Gastroesophageal sphincter (tissue), 3 donors: Measurements from ENCODE around the gene TRIO.

Source experiments
- CTCF ChIP-seq, 4 experiments: fragments of 200-600 bp in 2 of 4; fragments of 450-650 bp in 2 of 4; sonication (generic) in 1 of 4; IDR thresholded peaks; one replicate each; pipeline ENCODE4 v1.5.1; 2017 to 2019; ENCODE audit warnings: antibody characterized with exemption in 4 of 4, mild to moderate bottlenecking in 2 of 4, moderate library complexity in 2 of 4
- POLR2A ChIP-seq, 2 donors: fragments of 450-650 bp; IDR thresholded peaks; one replicate each; pipeline ENCODE4 v1.6.1; 2017; ENCODE audit warnings: antibody characterized with exemption in 2 of 2, mild to moderate bottlenecking in 2 of 2, moderate library complexity in 1 of 2

GRCh38 chr5:14497311-14497710 lies 354.2 kb downstream of the TRIO start:
- TF ChIP-seq POLR2A (IDR thresholded peaks at IDR 0.05): no peak
- TF ChIP-seq CTCF (IDR thresholded peaks at IDR 0.05): no peak
